ENCODE results near the gene SHC4. TPM values are rescaled to one million over a fixed set of nuclear protein-coding genes. Genes with fewer than 3 reads are reported as not detected.

The SHC4 gene
- total and polyA plus RNA-seq, 8 donors, result 0.25 to 4.4 (median 0.47) TPM; not detected in 2

- Histone ChIP-seq H3K27me3 (no peaks in the 10 kb centered on the region), H3K4me3 (no peak overlapping the region), H3K4me1 (no peaks in the 10 kb centered on the region), H3K9me3 (no peaks in the 10 kb centered on the region), H3K36me3 (no peaks in the 10 kb centered on the region), H3K27ac (no peak overlapping the region)
- TF ChIP-seq POLR2A (IDR thresholded peaks at IDR 0.05) (no peak), CTCF (IDR thresholded peaks at IDR 0.05) (no peak), POLR2AphosphoS5 (IDR thresholded peaks at IDR 0.05) (no peak), EP300 (IDR thresholded peaks at IDR 0.05) (no peak)
- WGBS, 5 donors, result 56 to 69% (median 66%) methylated on average over 9 of the region's 9 CpGs
- no peak for DNase-seq
- intact Hi-C loops (cut with DNase I; ENCODE audit: low total_unique reads), result no loop called here
These were observed 38.0 kb downstream of the SHC4 start for GRCh38 chr15:48925714-48926223.

- no peak for TF ChIP-seq POLR2AphosphoS5 (IDR thresholded peaks at IDR 0.05)
- no peak for TF ChIP-seq POLR2A (IDR thresholded peaks at IDR 0.05)
- TF ChIP-seq EP300 (IDR thresholded peaks at IDR 0.05), result no peak
- TF ChIP-seq CTCF (IDR thresholded peaks at IDR 0.05), result no peak
- no peak for DNase-seq
- H3K27me3 ChIP-seq, result no peaks in the 10 kb centered on the region
- H3K36me3 ChIP-seq, result no peaks in the 10 kb centered on the region
- H3K4me1 ChIP-seq, result no peaks in the 10 kb centered on the region
- no peaks in the 10 kb centered on the region for H3K9me3 ChIP-seq
- no peak overlapping the region for H3K27ac ChIP-seq
- WGBS, 5 donors, result 84 to 92% (median 87%) methylated on average over 5 of the region's 5 CpGs
- intact Hi-C loops (cut with DNase I; ENCODE audit: low total_unique reads), result no loop called here
- no peak overlapping the region for H3K4me3 ChIP-seq
These were observed 39.0 kb downstream of the SHC4 start for GRCh38 chr15:48924528-48925393.

GRCh38 chr15:48922046-48922445, 41.7 kb downstream of the SHC4 start:
- WGBS, 5 donors, result 81 to 89% (median 87%) methylated on average over 2 of the region's 2 CpGs
- Histone ChIP-seq H3K36me3 (no peaks in the 10 kb centered on the region), H3K4me3 (no peak overlapping the region), H3K27me3 (no peaks in the 10 kb centered on the region), H3K27ac (no peak overlapping the region), H3K9me3 (no peaks in the 10 kb centered on the region), H3K4me1 (no peaks in the 10 kb centered on the region)
- DNase-seq, result no peak
- TF ChIP-seq EP300 (IDR thresholded peaks at IDR 0.05) (no peak), POLR2AphosphoS5 (IDR thresholded peaks at IDR 0.05) (no peak)
- intact Hi-C loops (cut with DNase I; ENCODE audit: low total_unique reads), result no loop called here

- Histone ChIP-seq H3K4me1 (no peaks in the 10 kb centered on the region), H3K9me3 (no peaks in the 10 kb centered on the region), H3K27me3 (no peaks in the 10 kb centered on the region), H3K36me3 (no peaks in the 10 kb centered on the region), H3K27ac (no peak overlapping the region), H3K4me3 (no peak overlapping the region)
- intact Hi-C loops (cut with DNase I; ENCODE audit: low total_unique reads), result no loop called here
- TF ChIP-seq CTCF (IDR thresholded peaks at IDR 0.05), result no peak
- no peak for DNase-seq
- WGBS, 5 donors, result 75 to 86% (median 84%) methylated on average over 3 of the region's 3 CpGs
These were observed 47.0 kb downstream of the SHC4 start for GRCh38 chr15:48916721-48917120.

- no peak for TF ChIP-seq POLR2AphosphoS5 (IDR thresholded peaks at IDR 0.05)
- TF ChIP-seq POLR2A (IDR thresholded peaks at IDR 0.05), result no peak
- TF ChIP-seq EP300 (IDR thresholded peaks at IDR 0.05), result no peak
- no peak for TF ChIP-seq CTCF (IDR thresholded peaks at IDR 0.05)
- intact Hi-C loops (cut with DNase I; ENCODE audit: low total_unique reads), result no loop called here
These were observed 47.9 kb downstream of the SHC4 start for GRCh38 chr15:48915861-48916260.

More at GRCh38 chr15:48915861-48916260, 47.9 kb downstream of the SHC4 start:
- WGBS, 5 donors, result 63 to 68% (median 65%) methylated on average over 3 of the region's 3 CpGs
- Histone ChIP-seq H3K9me3 (no peaks in the 10 kb centered on the region), H3K4me1 (no peaks in the 10 kb centered on the region), H3K27ac (no peak overlapping the region), H3K4me3 (no peak overlapping the region), H3K27me3 (no peaks in the 10 kb centered on the region), H3K36me3 (no peaks in the 10 kb centered on the region)
- no peak for DNase-seq
